CD1c-positive myeloid dendritic cell (primary cell): ENCODE results near the gene KCNN1.
"Not testable (repeated sequence)": the region's sequence is repeated elsewhere in the genome, so short reads cannot be mapped to it uniquely, and the experiment has no call there.

Experiments
- DNase-seq: peaks from one replicate; pipeline ENCODE4 v3.0.0-alpha.2; 2016; ENCODE audit errors: extremely low spot score

The KCNN1 gene

DNA sequence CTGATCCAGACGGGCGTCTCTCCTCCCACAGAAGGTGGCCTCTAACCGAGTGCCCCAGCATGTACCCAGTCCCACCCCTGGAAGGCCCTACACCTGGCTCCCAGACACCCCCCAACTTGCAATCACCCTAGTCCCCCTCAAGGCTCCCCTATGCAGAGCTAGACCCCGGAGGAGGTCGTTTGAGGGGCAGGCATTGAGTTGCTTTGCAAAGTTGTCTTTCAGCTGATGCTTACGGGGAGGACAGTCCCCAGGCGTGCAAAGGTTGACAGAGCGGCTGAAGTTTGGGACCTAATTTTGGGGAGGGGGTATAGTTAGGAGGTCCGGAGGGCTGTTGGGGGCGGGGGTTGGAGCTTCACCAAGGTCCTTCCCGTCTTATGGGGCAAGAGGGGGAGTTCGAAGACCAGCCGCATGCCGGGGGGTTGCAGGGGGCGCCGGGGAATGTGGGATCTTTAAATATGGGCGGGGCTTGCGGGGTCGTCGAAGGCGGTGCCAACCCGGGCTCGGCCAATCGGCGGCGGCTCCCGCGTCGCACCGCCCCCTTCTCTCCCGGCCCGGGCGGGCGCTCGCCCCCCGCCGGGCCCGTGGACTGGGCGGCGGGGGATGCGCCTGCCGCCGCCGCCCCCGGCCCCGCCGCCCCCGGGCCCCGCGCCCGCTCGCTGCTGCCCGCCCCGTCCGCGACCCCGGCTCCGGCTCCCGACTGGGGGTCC lies at the start of gene KCNN1:
Gene KCNN1 (plus strand): TSS at position 558 of the 707 bp plus-strand sequence. CDS start 6,782 bp downstream, outside the sequence.
- DNase-seq: no peak

DNA sequence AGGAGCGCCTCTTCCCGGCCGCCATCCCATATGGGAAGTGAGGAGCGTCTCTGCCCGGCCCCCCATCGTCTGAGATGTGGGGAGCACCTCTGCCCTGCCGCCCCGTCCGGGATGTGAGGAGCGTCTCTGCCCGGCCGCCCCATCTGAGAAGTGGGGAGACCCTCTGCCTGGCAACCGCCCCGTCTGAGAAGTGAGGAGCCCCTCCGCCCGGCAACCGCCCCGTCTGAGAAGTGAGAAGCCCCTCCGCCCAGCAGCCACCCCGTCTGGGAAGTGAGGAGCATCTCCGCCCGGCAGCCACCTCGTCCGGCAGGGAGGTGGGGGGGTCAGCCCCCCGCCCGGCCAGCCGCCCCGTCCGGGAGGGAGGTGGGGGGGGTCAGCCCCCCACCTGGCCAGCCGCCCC lies 48.8 kb upstream of the KCNN1 start:
- DNase-seq: not testable (repeated sequence)

DNA sequence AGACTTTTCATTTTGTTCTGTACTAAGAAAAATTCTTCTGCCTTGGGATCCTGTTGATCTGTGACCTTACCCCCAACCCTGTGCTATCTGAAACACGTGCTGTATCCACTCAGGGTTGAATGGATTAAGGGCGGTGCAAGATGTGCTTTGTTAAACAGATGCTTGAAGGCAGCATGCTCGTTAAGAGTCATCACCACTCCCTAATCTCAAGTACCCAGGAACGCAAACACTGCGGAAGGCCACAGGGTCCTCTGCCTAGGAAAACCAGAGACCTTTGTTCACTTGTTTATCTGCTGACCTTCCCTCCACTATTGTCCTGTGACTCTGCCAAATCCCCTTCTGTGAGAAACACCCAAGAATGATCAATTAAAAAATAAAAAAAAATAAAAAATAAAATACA lies 47.8 kb upstream of the KCNN1 start:
- not testable (repeated sequence) for DNase-seq

DNA sequence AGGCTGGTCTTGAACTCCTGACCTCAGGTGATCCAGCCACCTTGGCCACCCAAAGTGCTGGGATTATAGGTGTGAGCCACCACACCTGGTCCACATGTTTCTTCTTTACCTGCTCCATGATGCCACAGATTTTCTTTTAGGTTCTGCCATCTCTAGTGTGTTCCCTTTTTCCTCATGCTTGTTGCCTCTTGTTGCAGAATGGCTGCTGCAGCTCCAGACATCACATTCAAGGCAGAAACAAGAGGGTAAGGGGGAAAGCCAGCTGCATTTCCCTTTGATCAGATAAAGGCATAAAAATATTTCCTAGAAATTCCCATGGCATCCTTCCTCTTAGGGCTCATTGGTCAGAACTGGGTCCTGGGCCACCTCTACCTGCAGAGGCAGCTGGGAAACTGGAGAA lies 46.4 kb upstream of the KCNN1 start:
- DNase-seq: no peak

DNA sequence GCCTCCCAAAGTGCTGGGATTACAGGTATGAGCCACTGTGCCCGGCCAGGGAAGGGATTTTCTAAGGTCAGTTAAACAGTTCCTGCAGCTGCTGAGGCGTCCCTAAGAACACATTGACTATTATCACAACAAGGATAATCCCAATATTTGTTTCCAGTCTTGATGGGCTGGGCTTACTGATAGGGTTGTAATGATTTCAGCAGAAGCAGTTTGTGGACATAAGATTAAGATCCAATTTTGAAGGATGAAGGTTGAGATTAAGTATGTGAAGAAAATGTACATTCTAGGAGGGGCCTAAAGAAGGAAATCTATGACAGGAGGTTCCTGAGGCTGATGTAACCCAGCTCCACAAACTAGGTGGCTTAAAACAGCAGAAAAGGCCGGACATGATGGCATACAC lies 44.8 kb upstream of the KCNN1 start:
- DNase-seq: no peak

DNA sequence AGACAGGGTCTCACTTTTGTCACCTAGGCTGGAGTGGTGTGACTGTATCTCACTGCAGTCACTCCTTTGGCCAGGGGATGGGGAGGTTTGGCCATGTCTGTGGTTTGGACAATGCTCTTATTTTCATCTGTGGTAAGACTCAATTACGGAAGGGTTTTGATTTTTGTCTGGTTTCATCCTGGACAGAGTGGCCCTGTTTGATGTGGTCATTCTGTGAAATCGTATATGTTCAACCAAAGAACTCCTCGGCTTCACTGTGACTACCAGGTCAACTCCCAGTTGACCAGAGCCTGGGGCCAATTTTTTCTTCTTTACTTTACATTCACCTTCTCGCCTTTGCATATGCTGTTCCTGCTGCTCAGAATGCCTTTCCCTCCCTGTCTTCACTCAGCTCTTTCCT lies 40.9 kb upstream of the KCNN1 start:
- DNase-seq: no peak

DNA sequence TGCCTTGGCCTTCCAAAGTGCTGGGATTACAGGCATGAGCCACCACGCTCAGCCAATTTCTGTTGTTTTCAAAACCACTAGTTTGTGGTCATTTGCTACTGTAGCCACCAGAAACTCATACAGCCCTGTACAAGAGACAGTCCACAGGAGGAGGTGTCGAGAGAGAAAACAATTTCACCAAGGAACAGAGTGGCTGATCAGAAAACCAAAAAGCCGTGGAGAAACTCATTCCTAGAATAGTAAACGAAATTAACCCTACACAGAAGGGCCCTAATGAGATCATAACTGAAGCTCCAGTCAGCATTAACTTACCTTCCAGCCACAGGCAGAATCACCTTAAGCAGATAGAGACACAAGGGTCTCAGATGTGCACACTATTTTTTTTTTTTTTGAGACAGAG lies 37.9 kb upstream of the KCNN1 start:
- no peak for DNase-seq

DNA sequence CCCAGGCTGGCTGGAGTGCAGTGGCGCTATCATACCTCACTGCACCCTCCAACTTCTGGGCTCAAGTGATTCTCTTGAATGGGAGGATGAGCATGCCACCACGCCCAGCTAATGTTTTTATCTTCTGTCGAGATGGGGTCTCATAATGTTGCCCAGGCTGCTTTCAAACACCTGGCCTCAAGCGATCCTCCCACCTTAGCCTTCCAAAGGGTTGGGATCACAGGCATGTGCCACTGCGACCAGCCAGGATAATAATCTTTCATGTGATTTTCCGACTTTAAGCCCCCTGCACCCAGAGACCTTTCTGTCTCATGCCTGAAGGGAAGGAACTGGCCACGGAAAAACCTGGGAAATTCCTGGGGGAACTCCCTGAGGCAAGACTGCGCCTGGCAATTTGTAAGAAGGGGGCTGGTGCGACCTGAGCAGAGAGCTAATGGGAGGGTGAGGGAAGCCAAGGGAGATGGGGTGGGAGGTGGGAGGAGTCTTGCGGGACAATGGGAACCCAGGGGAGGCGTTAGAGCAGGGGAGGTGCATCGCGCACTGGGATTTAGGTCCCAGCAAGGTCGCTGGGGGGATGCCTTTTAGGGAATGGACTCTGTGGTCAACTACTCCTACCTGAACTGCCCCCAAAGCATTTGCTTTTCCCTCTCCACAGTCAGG lies 35.2 kb upstream of the KCNN1 start:
- peak; percentile 20 for DNase-seq

DNA sequence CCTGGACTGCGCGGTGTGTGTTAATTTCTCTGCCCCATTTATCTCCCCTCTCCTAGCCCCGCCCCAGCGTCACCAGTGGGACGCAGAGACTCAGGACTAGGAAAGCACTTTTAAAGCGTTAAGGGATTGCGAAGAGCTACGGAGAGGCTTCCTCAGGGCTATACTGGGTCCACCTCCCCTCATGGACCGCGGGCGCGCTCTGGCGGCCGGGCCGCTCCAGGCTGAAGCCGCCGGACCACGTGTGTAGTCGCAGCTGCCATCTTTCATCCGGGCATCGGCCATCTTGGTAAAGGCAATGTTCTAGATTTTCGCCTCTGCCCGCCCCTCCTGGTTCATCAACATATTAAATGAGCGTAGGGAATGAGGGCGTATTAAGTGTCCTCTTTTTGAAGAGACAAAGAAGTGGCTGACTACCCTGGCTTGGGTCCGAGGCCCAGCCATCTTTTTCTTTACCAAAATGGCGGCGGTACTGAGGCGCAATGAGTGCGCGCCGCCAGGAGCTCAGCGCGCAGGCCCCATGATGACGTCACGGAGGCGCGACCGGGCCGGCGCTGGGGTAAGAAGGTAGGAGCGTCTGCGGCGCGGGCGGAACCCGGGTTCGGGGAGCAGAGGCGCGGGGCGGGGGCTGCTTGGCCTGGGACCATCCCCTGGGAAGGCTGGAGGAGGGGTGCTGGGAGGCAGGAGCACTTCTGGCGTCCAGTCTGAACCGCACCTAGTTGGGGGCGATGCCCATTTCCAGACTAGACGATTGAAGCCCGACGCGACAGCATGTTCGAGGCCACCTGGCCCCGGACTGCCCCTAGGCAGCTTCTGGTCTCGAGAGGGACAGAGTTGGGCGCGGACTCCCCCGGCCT lies 34.2 kb upstream of the KCNN1 start, which contains the start of gene CCDC124:
Gene CCDC124 (plus strand): TSS at position 531 of the 854 bp plus-strand sequence. CDS start 3,406 bp downstream, outside the sequence.
- DNase-seq: peak; percentile 96

DNA sequence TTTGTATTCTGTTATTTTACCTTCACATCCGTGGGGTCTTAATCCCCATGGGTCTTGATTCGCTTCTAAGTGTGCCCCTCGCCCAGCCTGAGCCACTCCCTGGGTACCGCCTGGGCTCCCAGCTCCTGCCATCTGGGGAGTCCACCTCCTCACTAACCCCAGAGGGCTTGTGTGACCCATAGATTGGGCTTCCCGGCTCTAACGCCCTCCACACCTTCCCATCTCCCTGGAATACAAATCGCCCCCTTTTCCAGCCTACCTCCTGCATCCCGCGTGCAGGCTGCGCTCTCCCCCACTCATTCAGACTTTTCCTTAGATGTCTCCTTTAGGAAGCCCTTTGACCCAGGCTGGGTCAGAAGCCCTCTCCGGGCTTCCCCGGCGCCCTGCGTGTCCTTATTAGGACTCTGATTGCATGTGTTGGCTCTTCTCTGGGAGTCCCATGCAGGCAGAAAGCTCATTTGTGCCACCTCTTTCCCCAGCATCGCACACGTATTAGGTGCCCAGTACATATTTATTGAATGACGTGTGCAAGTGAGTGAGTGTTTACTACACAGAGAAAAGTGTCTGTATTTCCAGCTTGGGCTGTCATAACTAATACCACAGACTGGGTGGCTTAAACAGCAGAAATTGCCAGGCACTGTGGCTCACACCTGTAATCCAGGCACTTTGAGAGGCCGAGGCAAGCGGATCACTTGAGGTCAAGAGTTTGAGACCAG lies 33.3 kb upstream of the KCNN1 start:
- no peak for DNase-seq

DNA sequence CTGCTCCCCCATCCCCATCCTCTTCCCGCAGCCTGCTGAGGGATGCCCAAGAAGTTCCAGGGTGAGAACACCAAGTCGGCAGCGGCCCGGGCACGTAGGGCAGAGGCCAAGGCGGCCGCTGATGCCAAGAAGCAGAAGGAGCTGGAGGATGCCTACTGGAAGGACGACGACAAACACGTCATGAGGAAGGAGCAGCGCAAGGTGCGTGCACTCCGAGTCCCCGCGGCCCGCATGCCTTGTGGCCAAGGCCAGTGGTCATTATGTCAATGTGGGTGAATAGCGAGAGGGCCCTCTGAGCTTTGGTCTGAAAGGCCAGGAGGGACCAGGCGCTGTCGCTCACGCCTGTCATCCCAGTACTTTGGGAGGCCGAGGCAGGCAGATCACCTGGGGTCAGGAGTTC lies 30.5 kb upstream of the KCNN1 start:
- DNase-seq: no peak

DNA sequence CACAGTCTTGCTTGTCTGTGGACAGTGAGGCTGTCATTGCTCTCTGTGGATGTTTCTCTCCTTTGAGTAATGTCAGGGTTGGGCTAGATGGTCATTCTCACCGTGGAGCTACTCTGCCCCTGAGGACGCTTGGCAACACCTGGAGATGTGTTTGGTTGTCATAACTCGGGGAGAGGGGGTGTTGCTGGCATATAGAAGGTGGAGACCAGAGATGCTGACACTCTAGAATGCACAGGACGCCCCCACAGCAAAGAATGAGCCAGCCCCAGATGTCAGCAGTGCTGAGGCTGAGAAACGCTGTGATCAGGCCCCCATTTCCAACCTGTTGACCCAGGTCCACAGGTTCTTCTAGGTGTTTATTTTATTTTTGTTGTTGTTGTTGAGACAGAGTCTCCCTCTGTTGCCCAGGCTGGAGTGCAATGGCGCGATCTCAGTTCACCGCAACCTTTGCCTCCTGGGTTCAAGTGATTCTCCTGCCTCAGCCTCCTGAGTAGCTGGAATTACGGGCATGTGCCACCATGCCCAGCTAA lies 29.5 kb upstream of the KCNN1 start:
- DNase-seq: no peak

DNA sequence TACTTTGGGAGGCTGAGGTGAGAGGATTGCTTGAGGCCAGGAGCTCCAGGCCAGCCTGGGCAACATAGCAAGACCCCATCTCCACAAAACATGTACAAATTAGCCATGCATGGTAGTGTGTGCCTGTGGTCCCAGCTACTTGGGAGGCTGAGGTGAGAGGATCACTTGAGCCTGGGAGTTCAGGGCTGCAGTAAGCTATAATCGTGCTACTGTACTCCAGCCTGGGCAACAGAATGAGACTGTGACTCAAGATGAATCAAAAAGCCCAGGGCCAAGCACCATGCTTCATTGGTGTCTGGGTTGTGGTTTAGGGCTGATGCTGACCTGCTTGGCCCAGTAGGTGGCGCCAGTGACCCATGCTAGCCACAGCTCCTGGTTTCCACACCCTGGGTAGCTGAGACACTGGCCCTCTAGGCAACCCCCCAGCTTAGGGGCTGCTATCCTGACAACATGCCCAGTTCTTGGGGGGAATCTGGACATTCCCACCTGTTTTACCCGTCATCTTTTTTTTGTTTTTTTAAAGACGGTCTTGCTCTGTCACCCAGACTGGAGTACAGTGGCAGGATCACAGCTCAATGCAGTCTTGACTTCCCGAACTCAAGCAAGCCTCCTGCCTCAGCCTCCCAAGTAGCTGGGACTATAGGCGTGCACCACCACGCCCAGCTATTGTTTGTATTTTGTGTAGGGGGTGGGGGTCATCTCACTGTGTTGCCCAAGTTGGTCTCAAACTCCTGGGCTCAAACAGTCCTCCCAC lies 28.6 kb upstream of the KCNN1 start:
- peak; percentile 85 for DNase-seq

DNA sequence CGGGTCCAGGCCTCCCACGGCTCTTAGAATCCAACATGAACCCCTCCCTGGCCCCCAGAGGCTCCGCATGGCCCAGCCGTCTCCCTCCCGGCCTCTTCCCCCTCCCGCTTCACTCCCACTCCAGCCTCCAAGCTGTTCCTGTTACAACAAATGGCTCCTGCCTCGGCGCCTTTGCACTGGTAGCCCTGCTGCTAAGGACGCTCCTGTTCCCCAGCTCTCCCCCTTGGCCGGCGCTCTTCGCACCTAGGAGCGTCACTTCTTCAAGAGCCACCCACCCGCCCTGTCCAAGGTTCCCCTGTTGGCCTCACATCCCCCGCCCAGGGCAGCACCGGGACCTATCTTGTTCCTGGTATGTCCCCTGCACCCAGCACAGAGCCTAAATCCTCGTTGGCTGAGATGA lies 24.7 kb upstream of the KCNN1 start:
- DNase-seq: no peak

DNA sequence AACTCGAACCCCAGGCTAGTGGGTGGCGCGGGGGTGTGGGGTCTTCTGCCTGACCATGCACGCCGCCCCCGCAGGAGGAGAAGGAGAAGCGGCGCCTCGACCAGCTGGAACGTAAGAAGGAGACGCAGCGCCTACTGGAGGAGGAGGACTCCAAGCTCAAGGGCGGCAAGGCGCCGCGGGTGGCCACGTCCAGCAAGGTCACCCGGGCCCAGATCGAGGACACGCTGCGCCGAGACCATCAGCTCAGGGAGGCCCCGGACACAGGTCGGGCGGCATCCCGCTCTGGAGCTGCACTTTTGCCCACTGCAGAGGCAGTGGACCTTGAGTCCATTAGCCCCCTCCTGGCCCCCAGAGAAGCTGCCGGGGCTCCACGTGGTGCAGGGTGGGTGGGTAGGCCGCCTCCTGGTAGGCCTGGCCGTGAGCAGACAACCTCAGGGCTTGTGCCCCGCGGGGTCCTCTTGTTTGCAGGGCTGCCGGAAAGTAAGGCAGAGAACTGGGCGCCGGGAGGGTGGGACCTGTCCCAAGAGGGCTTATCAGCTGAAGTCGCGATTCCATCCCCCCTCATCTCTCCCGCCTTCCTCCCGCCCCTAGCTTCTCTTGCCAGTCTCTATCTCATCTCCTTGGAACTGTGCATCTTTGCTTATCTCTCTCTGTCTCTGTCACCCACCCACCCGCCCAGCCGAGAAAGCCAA lies 24.2 kb upstream of the KCNN1 start:
- no peak for DNase-seq

DNA sequence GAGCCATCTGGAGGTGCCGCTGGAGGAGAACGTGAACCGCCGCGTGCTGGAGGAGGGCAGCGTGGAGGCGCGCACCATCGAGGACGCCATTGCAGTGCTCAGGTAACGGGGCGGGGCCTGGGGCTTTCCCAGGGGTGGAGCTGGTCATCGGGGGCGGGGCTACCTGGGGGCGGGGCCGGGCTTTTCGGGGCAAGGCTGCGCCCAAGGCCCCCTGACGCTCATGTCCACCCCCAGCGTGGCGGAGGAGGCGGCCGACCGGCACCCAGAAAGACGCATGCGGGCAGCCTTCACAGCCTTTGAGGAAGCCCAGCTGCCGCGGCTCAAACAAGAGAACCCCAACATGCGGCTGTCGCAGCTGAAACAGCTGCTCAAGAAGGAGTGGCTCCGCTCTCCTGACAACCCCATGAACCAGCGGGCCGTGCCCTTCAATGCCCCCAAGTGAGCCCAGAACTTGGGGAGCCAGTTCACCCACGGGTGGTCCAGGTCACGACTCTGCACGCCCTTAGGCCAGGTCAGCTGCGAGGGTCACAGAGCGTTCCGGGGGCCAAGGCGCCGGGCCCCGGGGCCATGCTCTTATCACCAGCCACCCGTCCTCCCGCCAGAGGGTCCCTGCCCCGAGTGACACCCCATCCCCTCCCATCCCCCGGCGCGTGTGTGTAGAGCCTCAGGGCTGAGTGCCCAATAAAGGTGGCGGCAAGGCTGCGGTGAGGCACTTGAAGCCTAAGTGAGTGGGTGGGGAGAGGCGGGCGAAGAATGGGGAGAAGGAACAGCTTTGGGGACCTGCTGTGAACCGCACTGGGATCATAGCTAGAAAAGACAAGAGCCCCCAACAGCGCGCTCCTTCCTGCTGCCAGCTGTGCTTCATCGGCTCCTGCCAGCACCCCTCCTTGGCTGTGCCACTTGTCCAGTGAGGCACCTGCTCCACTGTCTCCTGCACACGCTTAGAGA lies 23.4 kb upstream of the KCNN1 start:
- no peak for DNase-seq

DNA sequence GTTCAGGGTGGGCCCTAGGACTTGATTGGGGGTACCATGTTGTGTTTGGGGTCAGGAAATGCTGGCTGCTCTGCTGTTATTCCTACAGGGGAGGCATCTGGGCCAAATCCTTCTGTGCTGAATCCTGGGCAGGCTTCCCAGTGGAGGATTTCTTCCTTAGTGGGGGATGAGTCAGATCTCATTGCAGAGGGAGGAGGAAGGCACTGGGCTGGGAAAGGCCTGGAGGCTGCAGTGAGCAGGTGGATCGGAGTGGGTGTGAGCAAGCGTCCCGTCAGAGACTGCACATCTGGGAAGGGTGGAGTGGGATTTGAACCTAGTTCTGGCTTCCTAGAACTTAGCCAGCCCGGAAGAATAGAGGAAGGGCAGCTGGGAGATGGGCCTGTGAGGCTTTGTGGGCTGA lies 22.6 kb upstream of the KCNN1 start:
- no peak for DNase-seq

DNA sequence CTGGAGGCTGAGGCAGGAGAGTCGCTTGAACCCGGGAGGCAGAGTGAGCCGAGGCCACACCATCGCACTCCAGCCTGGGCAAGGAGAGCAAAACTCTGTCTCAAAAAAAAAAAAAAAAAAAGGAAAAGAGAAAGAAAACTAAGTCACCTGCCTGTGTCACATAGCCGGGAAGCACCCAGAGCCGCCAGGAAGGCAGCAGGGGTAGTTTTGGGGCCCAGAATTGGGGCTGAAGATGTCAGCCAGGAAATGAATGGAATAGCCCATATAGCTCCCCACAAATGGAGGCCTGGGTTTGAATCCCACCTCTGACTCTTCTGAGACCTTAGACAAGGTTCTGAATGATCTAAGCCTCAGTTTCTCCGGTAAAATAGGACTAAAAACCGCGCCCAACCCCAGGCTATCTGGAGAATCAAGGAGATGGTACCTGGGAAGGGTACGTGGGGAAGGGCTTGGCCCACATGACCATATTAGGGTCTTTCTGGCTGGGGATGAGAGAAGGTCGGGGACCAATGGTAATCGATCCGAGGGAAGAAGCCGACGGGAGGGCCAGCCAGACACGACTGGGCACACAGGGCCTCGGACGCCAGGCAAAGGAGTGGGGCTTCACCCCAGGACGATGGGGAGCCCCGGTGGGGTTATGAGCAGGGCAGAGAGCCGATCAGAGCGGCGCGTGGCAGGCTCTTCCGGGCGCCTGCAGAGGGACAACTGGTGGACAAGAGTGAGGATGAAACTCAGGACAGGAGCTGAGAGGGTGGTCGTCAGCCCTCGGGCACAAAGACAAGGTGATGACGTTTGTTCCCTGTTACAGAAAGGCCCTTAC lies 19.7 kb upstream of the KCNN1 start:
- no peak for DNase-seq
